Suprapubic skin (tissue), 4 donors: Measurements from ENCODE around the gene EML3. TPM values are rescaled to one million over a fixed set of nuclear protein-coding genes. Genes with fewer than 3 reads are reported as not detected.

Source experiments
- DNase-seq, 2 donors: peaks; one replicate each; pipeline ENCODE4 v3.0.0-alpha.2; 2019; ENCODE audit warnings: low spot score in 2 of 2
- H3K27ac ChIP-seq: fragments of 200-600 bp; sonication (generic); one replicate; pipeline ENCODE4 v1.5.1; 2019
- H3K27me3 ChIP-seq: fragments of 200-600 bp; sonication (generic); one replicate; pipeline ENCODE4 v1.5.1; 2019
- H3K36me3 ChIP-seq: fragments of 200-600 bp; sonication (generic); one replicate; pipeline ENCODE4 v1.5.1; 2019
- H3K4me1 ChIP-seq: fragments of 200-600 bp; sonication (generic); one replicate; pipeline ENCODE4 v1.5.1; 2019
- H3K4me3 ChIP-seq: fragments of 200-600 bp; sonication (generic); one replicate; pipeline ENCODE4 v1.5.1; 2019; ENCODE audit warnings: mild to moderate bottlenecking
- H3K9me3 ChIP-seq: fragments of 200-600 bp; sonication (generic); one replicate; pipeline ENCODE4 v1.5.1; 2019
- EP300 ChIP-seq: sonication (generic); formaldehyde crosslinking; IDR thresholded peaks from one replicate; pipeline ENCODE4 v1.6.1; 2017; ENCODE audit warnings: antibody characterized with exemption
- POLR2A ChIP-seq, 2 donors: fragments of 450-650 bp; IDR thresholded peaks; one replicate each; pipeline ENCODE4 v1.6.1; 2017; ENCODE audit warnings: antibody characterized with exemption in 2 of 2, mild to moderate bottlenecking in 2 of 2, moderate library complexity in 2 of 2
- POLR2AphosphoS5 ChIP-seq, 3 donors: sonication (generic); formaldehyde crosslinking; IDR thresholded peaks; one replicate each; pipeline ENCODE4 v1.6.1; 2017; ENCODE audit warnings: antibody characterized with exemption in 3 of 3
- WGBS: methylation state at CpG from one replicate; pipeline ENCODE4 v1.1.5; 2018; 5-methylcytosine and 5-hydroxymethylcytosine counted together
- total RNA-seq, 4 donors: library from RNA; depleted of rRNA; stranded (reverse); fragments of >200 nt; gene quantifications; one replicate each; pipeline ENCODE4 v1.1.0, GENCODE V29; 2016
- TF ChIP-seq, protein P1 (sequence below), 2 donors: fragments of 200-600 bp in 1 of 2; fragments of 450-650 bp in 1 of 2; sonication (generic) in 1 of 2; IDR thresholded peaks; one replicate each; pipeline ENCODE4 v1.5.1; 2016 to 2019; ENCODE audit warnings: antibody characterized with exemption in 2 of 2, mild to moderate bottlenecking in 1 of 2, moderate library complexity in 1 of 2

The EML3 gene
- total RNA-seq, 4 donors from 2014 or later, result 43.1 to 74.8 (median 55.8) TPM

DNA sequence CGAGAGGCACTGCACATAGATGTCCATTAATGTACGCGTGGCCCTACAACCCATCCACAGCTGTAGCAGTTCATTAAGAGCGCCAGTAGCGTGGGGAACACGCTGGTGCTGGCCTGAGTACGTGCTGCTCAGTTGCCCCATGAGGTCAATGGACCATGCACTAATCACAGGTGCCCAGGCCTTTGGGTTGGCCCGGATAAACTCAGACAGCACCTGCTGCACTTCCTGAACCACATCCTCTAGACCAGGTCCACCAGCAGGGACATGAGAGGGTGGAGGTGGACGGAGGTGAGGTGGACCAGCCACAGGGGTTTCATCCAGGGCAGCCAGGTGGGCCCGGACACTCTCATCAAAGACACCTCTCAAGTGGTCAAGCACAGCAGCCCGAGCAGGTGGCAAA is 36.9 kb upstream of the EML3 start:
- DNase-seq, result no peak
- Histone ChIP-seq H3K36me3 (peaks cover 25% of the 10 kb centered on the region), H3K4me3 (no peak overlapping the region), H3K9me3 (no peaks in the 10 kb centered on the region), H3K27ac (no peak overlapping the region), H3K4me1 (peaks cover 40% of the 10 kb centered on the region), H3K27me3 (no peaks in the 10 kb centered on the region)
- no peak for TF ChIP-seq EP300
- TF ChIP-seq POLR2A (IDR thresholded peaks at IDR 0.05), result no peak
- TF ChIP-seq POLR2AphosphoS5 (IDR thresholded peaks at IDR 0.05), result no peak
- TF ChIP-seq, protein P1, sequence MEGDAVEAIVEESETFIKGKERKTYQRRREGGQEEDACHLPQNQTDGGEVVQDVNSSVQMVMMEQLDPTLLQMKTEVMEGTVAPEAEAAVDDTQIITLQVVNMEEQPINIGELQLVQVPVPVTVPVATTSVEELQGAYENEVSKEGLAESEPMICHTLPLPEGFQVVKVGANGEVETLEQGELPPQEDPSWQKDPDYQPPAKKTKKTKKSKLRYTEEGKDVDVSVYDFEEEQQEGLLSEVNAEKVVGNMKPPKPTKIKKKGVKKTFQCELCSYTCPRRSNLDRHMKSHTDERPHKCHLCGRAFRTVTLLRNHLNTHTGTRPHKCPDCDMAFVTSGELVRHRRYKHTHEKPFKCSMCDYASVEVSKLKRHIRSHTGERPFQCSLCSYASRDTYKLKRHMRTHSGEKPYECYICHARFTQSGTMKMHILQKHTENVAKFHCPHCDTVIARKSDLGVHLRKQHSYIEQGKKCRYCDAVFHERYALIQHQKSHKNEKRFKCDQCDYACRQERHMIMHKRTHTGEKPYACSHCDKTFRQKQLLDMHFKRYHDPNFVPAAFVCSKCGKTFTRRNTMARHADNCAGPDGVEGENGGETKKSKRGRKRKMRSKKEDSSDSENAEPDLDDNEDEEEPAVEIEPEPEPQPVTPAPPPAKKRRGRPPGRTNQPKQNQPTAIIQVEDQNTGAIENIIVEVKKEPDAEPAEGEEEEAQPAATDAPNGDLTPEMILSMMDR (IDR thresholded peaks at IDR 0.05), result no peak
- 94% methylated on average over 11 of the region's 11 CpGs for WGBS

DNA sequence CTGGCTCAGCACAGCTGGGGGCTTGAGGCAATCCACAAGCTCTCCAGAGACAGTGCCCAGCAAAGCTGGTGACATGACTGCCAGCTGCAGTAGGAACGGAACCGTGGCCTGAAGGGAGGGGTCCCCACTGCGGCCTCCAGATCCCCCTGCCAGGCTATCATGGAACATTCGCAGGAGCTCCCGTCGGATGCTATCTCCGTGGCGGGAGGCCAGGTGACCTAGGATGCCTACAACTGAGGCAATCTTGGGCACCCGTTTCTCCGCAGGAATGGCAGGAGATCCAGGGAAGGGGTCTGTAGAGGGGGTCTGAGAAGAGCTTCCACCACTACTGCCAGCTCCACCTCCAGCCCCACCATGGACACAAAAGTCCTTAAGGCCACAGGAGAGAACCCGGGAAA is 36.4 kb upstream of the EML3 start:
- peaks cover 29% of the 10 kb centered on the region for H3K36me3 ChIP-seq
- H3K27ac ChIP-seq, result no peak overlapping the region
- no peak for DNase-seq
- H3K4me1 ChIP-seq, result peaks cover 43% of the 10 kb centered on the region
- no peak overlapping the region for H3K4me3 ChIP-seq
- TF ChIP-seq EP300, result no peak
- 92% methylated on average over 11 of the region's 11 CpGs for WGBS
- no peaks in the 10 kb centered on the region for H3K9me3 ChIP-seq
- H3K27me3 ChIP-seq, result no peaks in the 10 kb centered on the region

DNA sequence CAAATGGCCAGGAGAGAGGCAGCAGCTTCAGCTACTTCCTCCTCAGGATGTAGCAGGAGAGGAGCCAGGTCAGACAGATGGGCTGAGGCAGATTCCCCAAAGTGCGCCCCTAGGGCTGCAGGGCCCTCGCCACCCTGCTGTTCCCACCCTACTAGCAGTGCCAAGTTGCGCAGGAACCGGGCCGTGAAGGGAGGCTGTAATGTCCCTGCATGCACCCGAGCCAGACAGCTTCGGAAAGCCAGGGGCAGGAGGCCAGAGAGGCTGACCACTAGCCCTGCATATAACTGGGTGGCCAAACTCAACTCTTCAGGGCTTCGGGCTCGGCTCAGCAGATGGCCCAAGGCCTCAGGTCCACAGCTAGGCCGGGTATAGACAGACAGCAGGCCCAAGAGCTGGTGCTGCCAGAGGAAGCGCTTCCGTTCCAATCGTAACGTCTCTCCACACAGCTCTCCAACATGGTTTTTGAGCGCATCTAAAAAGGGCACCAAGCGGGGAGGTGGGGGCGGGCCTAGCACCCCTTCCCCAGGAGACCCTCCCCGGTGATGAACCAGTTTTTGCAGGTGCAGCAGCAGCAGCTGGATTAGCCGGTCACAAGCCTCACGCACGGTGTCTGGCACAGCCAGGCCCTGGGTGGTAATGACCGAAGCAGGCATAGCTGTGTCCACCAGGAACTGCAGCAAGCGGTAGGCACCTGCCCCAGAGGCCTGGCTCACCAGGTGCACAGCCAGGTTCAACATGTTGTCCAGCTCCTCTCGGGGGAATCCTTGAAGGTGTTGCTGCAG is 35.8 kb upstream of the EML3 start:
- H3K27ac ChIP-seq, result no peak overlapping the region
- H3K27me3 ChIP-seq, result no peaks in the 10 kb centered on the region
- DNase-seq, result no peak
- no peaks in the 10 kb centered on the region for H3K9me3 ChIP-seq
- no peak overlapping the region for H3K4me3 ChIP-seq
- TF ChIP-seq, protein P1 (IDR thresholded peaks at IDR 0.05), result no peak
- 89% methylated on average over 14 of the region's 24 CpGs for WGBS
- peaks cover 40% of the 10 kb centered on the region for H3K4me1 ChIP-seq
- H3K36me3 ChIP-seq, result peaks cover 35% of the 10 kb centered on the region

DNA sequence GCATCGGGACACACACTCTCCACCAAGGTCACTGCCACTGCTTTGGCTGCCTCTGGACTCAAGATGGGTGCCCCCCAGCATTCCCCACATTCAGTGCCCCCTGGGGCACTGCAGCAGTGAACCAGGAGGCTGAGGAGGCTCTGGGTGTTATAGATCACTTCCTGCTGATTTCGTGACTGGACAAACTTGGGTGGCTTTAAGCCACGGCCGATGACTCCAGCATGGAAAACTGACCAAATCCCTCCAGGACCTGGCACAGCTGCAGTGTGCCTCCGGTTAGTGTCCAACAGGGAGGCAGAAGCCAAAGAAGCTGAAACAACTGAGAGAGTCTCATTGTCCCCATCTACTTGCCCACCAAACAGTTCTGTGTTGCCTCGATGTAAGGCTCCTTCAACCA is 35.0 kb upstream of the EML3 start:
- 79% methylated on average over 3 of the region's 6 CpGs for WGBS
- Histone ChIP-seq H3K4me3 (no peak overlapping the region), H3K4me1 (peaks cover 38% of the 10 kb centered on the region), H3K27me3 (no peaks in the 10 kb centered on the region), H3K36me3 (peaks cover 38% of the 10 kb centered on the region), H3K9me3 (no peaks in the 10 kb centered on the region), H3K27ac (no peak overlapping the region)
- TF ChIP-seq POLR2A (IDR thresholded peaks at IDR 0.05) (no peak), POLR2AphosphoS5 (IDR thresholded peaks at IDR 0.05) (no peak), EP300 (no peak)
- no peak for DNase-seq

DNA sequence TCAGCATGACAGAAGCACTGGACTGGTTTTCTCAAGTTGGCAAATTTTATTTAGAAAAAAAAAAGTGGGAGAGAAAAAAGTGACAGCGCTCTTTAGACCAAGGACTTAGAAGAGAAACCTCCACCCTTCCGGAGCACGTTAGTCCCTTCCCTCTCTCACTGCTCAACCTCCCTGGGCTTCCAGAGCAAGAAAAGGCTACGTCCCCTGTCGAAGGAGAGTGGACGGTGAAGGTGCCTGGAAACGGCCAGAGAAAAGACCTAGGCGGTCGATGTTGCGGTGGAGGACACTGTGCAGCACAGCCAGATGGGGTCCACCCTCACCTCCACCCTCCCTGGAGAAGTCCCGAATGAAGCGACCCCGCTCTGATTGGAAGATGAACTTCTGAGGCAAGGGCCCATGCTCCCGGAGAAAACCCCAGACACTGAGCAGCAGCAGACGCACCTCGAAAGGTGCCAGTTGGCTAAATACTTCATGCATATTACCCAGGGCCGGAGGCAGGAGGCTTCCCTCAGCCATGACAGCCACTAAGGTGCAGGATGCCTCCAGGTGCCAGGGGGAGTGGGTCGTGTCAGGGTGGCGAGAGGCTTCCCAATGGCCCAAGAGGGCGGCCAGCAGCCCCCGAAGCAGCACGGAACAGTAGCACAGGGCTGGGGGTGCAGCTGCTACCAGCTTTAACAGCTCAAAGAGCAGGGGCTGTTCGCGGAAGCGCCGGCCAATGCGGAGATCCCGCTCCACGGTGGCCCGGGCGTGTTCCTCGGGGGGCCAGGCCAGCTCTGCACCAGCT is 34.4 kb upstream of the EML3 start:
- 49% methylated on average over 21 of the region's 32 CpGs for WGBS
- H3K27me3 ChIP-seq, result no peaks in the 10 kb centered on the region
- peaks cover 33% of the 10 kb centered on the region for H3K4me1 ChIP-seq
- H3K36me3 ChIP-seq, result peaks cover 38% of the 10 kb centered on the region
- no peaks in the 10 kb centered on the region for H3K9me3 ChIP-seq
- peak overlapping the region; percentile 98 for H3K27ac ChIP-seq
- TF ChIP-seq, protein P1 (IDR thresholded peaks at IDR 0.05), result no peak
- TF ChIP-seq EP300 (no peak), POLR2AphosphoS5 (IDR thresholded peaks at IDR 0.05) (no peak), POLR2A (IDR thresholded peaks at IDR 0.05) (no peak)
- DNase-seq, result no peak
- peak overlapping the region; percentile 99 for H3K4me3 ChIP-seq
